ENCODE results near the gene SMCP. TPM values are rescaled to one million over a fixed set of nuclear protein-coding genes. Genes with fewer than 3 reads are reported as not detected.

SMCP gene
- total RNA-seq, 1 experiment from 2014 or later, result not detected

GRCh38 chr1:152902636-152903035 lies 24.5 kb downstream of the SMCP start (continued):
- TF ChIP-seq SIN3A (IDR thresholded peaks at IDR 0.05; ENCODE audit: low read depth) (no peak), JUND (IDR thresholded peaks at IDR 0.05) (no peak), ZFX (IDR thresholded peaks at IDR 0.05) (no peak), CTCF (IDR thresholded peaks at IDR 0.05 in 2 of 3, conservative IDR thresholded peaks at IDR 0.05 in 1 of 3; ENCODE audit: borderline replicate concordance in 1 of 3, insufficient read depth in 1 of 3, low read depth in 2 of 3, low read length in 2 of 3) (no peak), ATF3 (IDR thresholded peaks at IDR 0.05) (no peak), CEBPB (IDR thresholded peaks at IDR 0.05; ENCODE audit: low read depth) (no peak), YY1 (IDR thresholded peaks at IDR 0.05; ENCODE audit: extremely low read depth, insufficient replicate concordance, low read depth, low read length) (no peak), EGR1 (IDR thresholded peaks at IDR 0.05; ENCODE audit: low read depth) (no peak), TCF7L2 (IDR thresholded peaks at IDR 0.05; ENCODE audit: borderline replicate concordance, extremely low read depth, insufficient read depth, insufficient read length) (no peak), SRF (IDR thresholded peaks at IDR 0.05; ENCODE audit: low read depth) (no peak), FOSL1 (IDR thresholded peaks at IDR 0.05; ENCODE audit: low read depth) (no peak), EZH2phosphoT487 (IDR thresholded peaks at IDR 0.05; ENCODE audit: borderline replicate concordance) (no peak), SP1 (IDR thresholded peaks at IDR 0.05; ENCODE audit: low read depth) (no peak), POLR2AphosphoS5 (IDR thresholded peaks at IDR 0.05; ENCODE audit: low read depth, low read length) (no peak)

GRCh38 chr1:152904688-152905440 lies 26.7 kb downstream of the SMCP start:
- ATAC-seq (no peak), DNase-seq (ENCODE audit: low read depth, low spot score) (no peak)
- ChIA-PET CTCF (no interaction called here), POLR2A (no interaction called here), RAD21 (ENCODE audit: low non-redundant PET in 1 of 2, low total read pairs in 2 of 2, uncharacterized antibody in 2 of 2, unreplicated experiment in 2 of 2) (no interaction called here)
- H3K4me2 ChIP-seq (ENCODE audit: low read length), result no peak overlapping the region
- no peaks in the 10 kb centered on the region for H3K9me2 ChIP-seq (ENCODE audit: insufficient read depth)
- H3K36me3 ChIP-seq (ENCODE audit: control insufficient read depth in 1 of 2, insufficient read depth in 2 of 2, low read length in 2 of 2), result no peaks in the 10 kb centered on the region
- H2AFZ ChIP-seq (ENCODE audit: low read depth, low read length, poor library complexity, severe bottlenecking), result no peak overlapping the region
- peaks cover 56% of the 10 kb centered on the region; the same call in 1 of the 2 replicates for H3K27me3 ChIP-seq (ENCODE audit: insufficient read depth, low read length)
- H3K9me3 ChIP-seq (ENCODE audit: control insufficient read depth in 1 of 2, insufficient read depth in 1 of 2, low read depth in 1 of 2, low read length in 2 of 2), result no peaks in the 10 kb centered on the region
- peaks cover 0 to 28% of the 10 kb centered on the region in 2 experiments; a peak in 1 of 4 replicates for H3K4me1 ChIP-seq (ENCODE audit: control insufficient read depth in 1 of 2, insufficient read depth in 2 of 2, low read length in 2 of 2)
- no peaks in the 10 kb centered on the region for H4K20me1 ChIP-seq (ENCODE audit: insufficient read depth)
- no TSS peak for BruUV-seq (replicated peaks)
- H3K27ac ChIP-seq (ENCODE audit: low read depth, low read length), result no peak overlapping the region
- no peak overlapping the region for H3K4me3 ChIP-seq (replicated peaks in 1 of 2; ENCODE audit: low read depth in 1 of 2, low read length in 2 of 2)
- intact Hi-C loops (cut with micrococcal nuclease), result no loop called here
- no peak overlapping the region for H3K9ac ChIP-seq (ENCODE audit: low read length)
- no peaks in the 10 kb centered on the region for H3K79me2 ChIP-seq (ENCODE audit: insufficient read depth, low read length)
- TF ChIP-seq TCF7L2 (IDR thresholded peaks at IDR 0.05; ENCODE audit: borderline replicate concordance, extremely low read depth, insufficient read depth, insufficient read length) (no peak), CEBPB (IDR thresholded peaks at IDR 0.05; ENCODE audit: low read depth) (no peak), EZH2 (IDR thresholded peaks at IDR 0.05) (no peak), SIN3A (IDR thresholded peaks at IDR 0.05; ENCODE audit: low read depth) (no peak), JUND (IDR thresholded peaks at IDR 0.05) (no peak), REST (IDR thresholded peaks at IDR 0.05; ENCODE audit: low read depth) (no peak), ATF3 (IDR thresholded peaks at IDR 0.05) (no peak)

Data from HCT116 (cell line).